Measurements from ENCODE around the gene JUP.
A peak's percentile ranks its signal among the peaks of the same experiment; 100 is the strongest.

JUP gene

GRCh38 chr17:41825175-41825845, 38.8 kb upstream of the JUP start:
- no peak for TF ChIP-seq OSR1 (CRISPR knock-in tag; IDR thresholded peaks at IDR 0.05)
- TF ChIP-seq, protein P1, sequence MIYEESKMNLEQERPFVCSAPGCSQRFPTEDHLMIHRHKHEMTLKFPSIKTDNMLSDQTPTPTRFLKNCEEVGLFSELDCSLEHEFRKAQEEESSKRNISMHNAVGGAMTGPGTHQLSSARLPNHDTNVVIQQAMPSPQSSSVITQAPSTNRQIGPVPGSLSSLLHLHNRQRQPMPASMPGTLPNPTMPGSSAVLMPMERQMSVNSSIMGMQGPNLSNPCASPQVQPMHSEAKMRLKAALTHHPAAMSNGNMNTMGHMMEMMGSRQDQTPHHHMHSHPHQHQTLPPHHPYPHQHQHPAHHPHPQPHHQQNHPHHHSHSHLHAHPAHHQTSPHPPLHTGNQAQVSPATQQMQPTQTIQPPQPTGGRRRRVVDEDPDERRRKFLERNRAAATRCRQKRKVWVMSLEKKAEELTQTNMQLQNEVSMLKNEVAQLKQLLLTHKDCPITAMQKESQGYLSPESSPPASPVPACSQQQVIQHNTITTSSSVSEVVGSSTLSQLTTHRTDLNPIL (CRISPR knock-in tag; IDR thresholded peaks at IDR 0.05; ENCODE audit: low read depth): no peak
- TF ChIP-seq ESRRG (CRISPR knock-in tag; IDR thresholded peaks at IDR 0.05): no peak
- TF ChIP-seq BACH2 (CRISPR knock-in tag; IDR thresholded peaks at IDR 0.05; ENCODE audit: borderline replicate concordance): no peak
- TF ChIP-seq, protein P2, sequence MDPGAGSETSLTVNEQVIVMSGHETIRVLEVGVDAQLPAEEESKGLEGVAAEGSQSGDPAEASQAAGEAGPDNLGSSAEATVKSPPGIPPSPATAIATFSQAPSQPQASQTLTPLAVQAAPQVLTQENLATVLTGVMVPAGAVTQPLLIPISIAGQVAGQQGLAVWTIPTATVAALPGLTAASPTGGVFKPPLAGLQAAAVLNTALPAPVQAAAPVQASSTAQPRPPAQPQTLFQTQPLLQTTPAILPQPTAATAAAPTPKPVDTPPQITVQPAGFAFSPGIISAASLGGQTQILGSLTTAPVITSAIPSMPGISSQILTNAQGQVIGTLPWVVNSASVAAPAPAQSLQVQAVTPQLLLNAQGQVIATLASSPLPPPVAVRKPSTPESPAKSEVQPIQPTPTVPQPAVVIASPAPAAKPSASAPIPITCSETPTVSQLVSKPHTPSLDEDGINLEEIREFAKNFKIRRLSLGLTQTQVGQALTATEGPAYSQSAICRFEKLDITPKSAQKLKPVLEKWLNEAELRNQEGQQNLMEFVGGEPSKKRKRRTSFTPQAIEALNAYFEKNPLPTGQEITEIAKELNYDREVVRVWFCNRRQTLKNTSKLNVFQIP (CRISPR knock-in tag; IDR thresholded peaks at IDR 0.05; ENCODE audit: borderline replicate concordance, low read depth): no peak
- no peak for TF ChIP-seq RARB (CRISPR knock-in tag; IDR thresholded peaks at IDR 0.05)
- no peak for TF ChIP-seq ZFP3 (CRISPR knock-in tag; IDR thresholded peaks at IDR 0.05)
- TF ChIP-seq ZFP30 (CRISPR knock-in tag; IDR thresholded peaks at IDR 0.05): no peak
- no peak for TF ChIP-seq PPARA (CRISPR knock-in tag; IDR thresholded peaks at IDR 0.05; ENCODE audit: borderline replicate concordance)
- TF ChIP-seq TSHZ2 (CRISPR knock-in tag; IDR thresholded peaks at IDR 0.05): no peak
- TF ChIP-seq ZNF565 (CRISPR knock-in tag; conservative IDR thresholded peaks at IDR 0.05; ENCODE audit: low read depth): no peak
- no peak for TF ChIP-seq ZNF8 (CRISPR knock-in tag; IDR thresholded peaks at IDR 0.05)
- no peak for TF ChIP-seq TCF4 (CRISPR knock-in tag; IDR thresholded peaks at IDR 0.05; ENCODE audit: borderline replicate concordance)
- no peak for TF ChIP-seq ISL1 (CRISPR knock-in tag; IDR thresholded peaks at IDR 0.05)
- TF ChIP-seq TOX (CRISPR knock-in tag; IDR thresholded peaks at IDR 0.05; ENCODE audit: borderline replicate concordance): no peak
- no peak for ATAC-seq

DNA sequence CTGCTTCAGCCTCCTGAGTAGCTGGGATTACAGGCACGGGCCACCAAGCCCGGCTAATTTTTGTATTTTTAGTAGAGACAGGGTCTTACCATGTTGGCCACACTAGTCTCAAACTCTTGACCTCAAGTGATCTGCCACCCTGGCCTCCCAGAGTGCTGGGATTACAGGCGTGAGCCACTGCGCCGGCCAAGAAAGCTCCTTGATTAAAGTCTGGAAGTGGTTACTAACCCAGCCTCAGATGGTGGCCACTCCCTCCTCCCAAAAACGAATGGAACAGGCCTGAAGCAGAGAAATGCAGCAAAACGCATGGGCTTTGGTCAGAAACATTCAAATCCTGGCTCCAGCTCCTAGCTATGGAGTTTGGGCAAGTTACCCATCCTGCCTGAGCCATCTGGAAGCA, 37.6 kb upstream of the JUP start:
- ATAC-seq: no peak; the same call in 1 of the 3 replicates
- TF ChIP-seq ZC3H10 (CRISPR knock-in tag; IDR thresholded peaks at IDR 0.05) (no peak), ESRRG (CRISPR knock-in tag; IDR thresholded peaks at IDR 0.05) (no peak), PPARA (CRISPR knock-in tag; IDR thresholded peaks at IDR 0.05; ENCODE audit: borderline replicate concordance) (no peak), ZNF565 (CRISPR knock-in tag; conservative IDR thresholded peaks at IDR 0.05; ENCODE audit: low read depth) (no peak), ISL1 (CRISPR knock-in tag; IDR thresholded peaks at IDR 0.05) (no peak), CSRNP3 (CRISPR knock-in tag; IDR thresholded peaks at IDR 0.05) (no peak), GLIS3 (CRISPR knock-in tag; IDR thresholded peaks at IDR 0.05) (no peak), TSHZ2 (CRISPR knock-in tag; IDR thresholded peaks at IDR 0.05) (no peak), ZFP3 (CRISPR knock-in tag; IDR thresholded peaks at IDR 0.05) (no peak), ZNF8 (CRISPR knock-in tag; IDR thresholded peaks at IDR 0.05) (no peak), ZNF70 (CRISPR knock-in tag; IDR thresholded peaks at IDR 0.05) (no peak)

DNA sequence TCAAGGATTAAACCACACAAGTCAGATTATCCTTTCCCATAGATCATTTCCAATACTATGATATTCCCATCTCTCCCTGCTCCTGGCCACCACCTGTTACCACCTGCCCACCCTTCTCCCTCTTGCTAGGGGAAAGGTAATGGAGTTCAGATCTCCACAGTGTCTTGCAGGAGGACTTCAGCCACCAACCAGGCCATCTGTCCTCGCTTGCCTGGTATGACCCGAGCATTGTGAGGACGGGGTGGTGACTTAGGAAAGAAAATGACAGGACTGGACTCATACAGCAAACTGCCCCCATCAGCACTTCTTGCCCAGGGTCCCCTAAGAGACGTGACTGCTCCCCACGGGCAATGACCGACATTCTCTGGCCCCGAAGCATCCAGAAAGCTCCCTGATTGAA, 37.1 kb upstream of the JUP start:
- TF ChIP-seq ZNF565 (CRISPR knock-in tag; conservative IDR thresholded peaks at IDR 0.05; ENCODE audit: low read depth) (no peak), ESRRG (CRISPR knock-in tag; IDR thresholded peaks at IDR 0.05) (no peak), CSDC2 (CRISPR knock-in tag; IDR thresholded peaks at IDR 0.05) (no peak), ZFP3 (CRISPR knock-in tag; IDR thresholded peaks at IDR 0.05) (no peak)
- TF ChIP-seq, protein P1 (CRISPR knock-in tag; IDR thresholded peaks at IDR 0.05; ENCODE audit: low read depth): no peak
- peak; percentile 12; the same call in 2 of the 3 replicates for ATAC-seq
